OCI-LY7 (cell line): Measurements from ENCODE around the gene DPH1. TPM values are rescaled to one million over a fixed set of nuclear protein-coding genes. Genes with fewer than 3 reads are reported as not detected.

Source experiments
- BruUV-seq: library from RNA; stranded (reverse); fragments of 400-500 nt; replicated peaks from 2 replicates; lab custom pipeline; 2021; lab: Mats Ljungman, UMichigan
- CTCF ChIA-PET: fragments of 300-600 bp; sonication (Branson Sonifier 250); formaldehyde crosslinking; loops from one replicate; lab custom pipeline; 2022; ENCODE audit warnings: antibody characterized with exemption; ENCODE audit not compliant: unreplicated experiment; lab: Charles Lee
- POLR2A ChIA-PET: fragments of 300-600 bp; sonication (Branson Sonifier 250); formaldehyde crosslinking; loops from one replicate; lab custom pipeline; 2022; ENCODE audit warnings: antibody characterized with exemption; lab: Charles Lee
- DNase-seq: peaks from one replicate; pipeline ENCODE4 v3.0.0-alpha.2; 2015; ENCODE audit warnings: low spot score
- H2AFZ ChIP-seq: fragments of 200-600 bp; sonication (generic), shearing (Covaris generic); 2 replicates; pipeline ENCODE4 v1.6.1; 2014; ENCODE audit warnings: mild to moderate bottlenecking, antibody characterized with exemption, low read length, moderate library complexity
- H3K27ac ChIP-seq: fragments of 200-600 bp; sonication (generic); 2 replicates; pipeline ENCODE4 v1.5.1; 2014; ENCODE audit warnings: mixed run types, low read depth, mild to moderate bottlenecking, moderate library complexity, low read length, inconsistent platforms; ENCODE audit not compliant: poor library complexity, severe bottlenecking
- H3K36me3 ChIP-seq: fragments of 200-600 bp; sonication (generic); 2 replicates; pipeline ENCODE4 v1.6.1; 2014; ENCODE audit warnings: mild to moderate bottlenecking, antibody characterized with exemption, low read length, moderate library complexity, mixed read lengths; ENCODE audit not compliant: insufficient read depth
- H3K4me1 ChIP-seq: fragments of 200-600 bp; sonication (generic); 2 replicates; pipeline ENCODE4 v1.5.1; 2014; ENCODE audit warnings: mild to moderate bottlenecking, low read length; ENCODE audit not compliant: insufficient read depth, poor library complexity, severe bottlenecking
- H3K4me2 ChIP-seq: fragments of 200-600 bp; sonication (generic); 2 replicates; pipeline ENCODE4 v1.6.1; 2014; ENCODE audit warnings: mild to moderate bottlenecking, low read length
- H3K4me3 ChIP-seq: fragments of 200-600 bp; sonication (generic); 2 replicates; pipeline ENCODE4 v1.5.1; 2014; ENCODE audit warnings: mild to moderate bottlenecking, low read depth, low read length; ENCODE audit not compliant: poor library complexity, severe bottlenecking
- H3K79me2 ChIP-seq: fragments of 200-600 bp; sonication (generic); 2 replicates; pipeline ENCODE4 v1.6.1; 2016; ENCODE audit warnings: low read depth, mild to moderate bottlenecking, low read length, moderate library complexity, mixed read lengths; ENCODE audit not compliant: insufficient read depth
- H3K9me2 ChIP-seq: fragments of 200-600 bp; sonication (generic); 2 replicates; pipeline ENCODE4 v1.6.1; 2016; ENCODE audit warnings: mild to moderate bottlenecking, low read length, mixed read lengths; ENCODE audit not compliant: insufficient read depth
- H3K9me3 ChIP-seq: fragments of 200-600 bp; sonication (generic); 2 replicates; pipeline ENCODE4 v1.6.1; 2014; ENCODE audit warnings: mild to moderate bottlenecking, mixed run types, low read length, mixed read lengths
- H4K20me1 ChIP-seq: fragments of 200-600 bp; sonication (generic); 2 replicates; pipeline ENCODE4 v1.6.1; 2014; ENCODE audit warnings: mild to moderate bottlenecking, antibody characterized with exemption, low read length, moderate library complexity, mixed read lengths; ENCODE audit not compliant: insufficient read depth
- EZH2phosphoT487 ChIP-seq: fragments of 200-600 bp; sonication (generic); IDR thresholded peaks from 2 replicates; pipeline ENCODE4 v1.6.1; 2018; ENCODE audit warnings: low read depth, borderline replicate concordance, mild to moderate bottlenecking, mixed run types, antibody characterized with exemption, low read length, moderate library complexity, mixed read lengths
- intact Hi-C: fragments of 100-400 bp; cut with micrococcal nuclease; formaldehyde crosslinking; loops from one replicate; pipeline ENCODE4 v1.10.0; 2022; ENCODE audit not compliant: unreplicated experiment
- total RNA-seq, 2 experiments: library from RNA; depleted of rRNA in 1 of 2; stranded (reverse); fragments of >200 nt in 1 of 2; shearing (Covaris generic) in 1 of 2; gene quantifications; 2 replicates each; pipeline ENCODE4 v1.2.3, GENCODE V29; 2014 to 2022
- TF ChIP-seq, protein P1 (sequence below): fragments of 200-600 bp; sonication (generic); conservative IDR thresholded peaks from 2 replicates; pipeline ENCODE4 v1.5.1; 2014; ENCODE audit warnings: mild to moderate bottlenecking, antibody characterized with exemption, low read length, moderate library complexity, mixed read lengths

Gene DPH1
- total RNA-seq, 2 experiments from 2014 or later = 26.5 to 35.1 TPM

DNA sequence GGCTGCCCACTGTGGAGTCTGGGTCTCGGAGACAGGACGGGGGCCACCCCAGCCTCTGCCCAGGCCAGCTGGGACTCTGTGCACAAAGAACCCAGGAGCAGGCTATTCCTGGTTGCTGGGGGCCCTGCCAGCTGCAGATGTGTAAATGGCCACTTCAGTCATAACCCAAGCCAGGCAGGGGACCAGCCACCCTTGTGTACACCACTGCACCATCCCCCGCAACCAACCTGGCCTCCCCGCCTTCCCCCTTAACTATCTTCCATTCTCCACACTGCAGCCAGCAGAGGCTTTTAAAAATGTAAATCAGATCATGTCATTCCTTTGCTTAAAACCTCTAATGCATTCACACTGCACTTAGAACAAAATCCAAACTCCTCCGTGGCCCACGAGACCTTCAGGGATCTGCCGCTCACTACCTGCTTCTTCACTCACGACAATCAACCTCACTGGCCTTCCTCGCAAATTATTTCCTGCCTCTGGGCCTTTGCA, 33.1 kb upstream of the DPH1 start:
- ChIA-PET CTCF (no interaction called here), POLR2A (no interaction called here)
- Histone ChIP-seq H3K27ac (no peak overlapping the region), H3K4me1 (no peaks in the 10 kb centered on the region), H4K20me1 (no peaks in the 10 kb centered on the region), H3K79me2 (no peaks in the 10 kb centered on the region), H3K36me3 (no peaks in the 10 kb centered on the region), H2AFZ (no peak overlapping the region), H3K4me2 (no peak overlapping the region), H3K9me3 (no peaks in the 10 kb centered on the region), H3K4me3 (no peak overlapping the region), H3K9me2 (no peaks in the 10 kb centered on the region)
- TF ChIP-seq, protein P1, sequence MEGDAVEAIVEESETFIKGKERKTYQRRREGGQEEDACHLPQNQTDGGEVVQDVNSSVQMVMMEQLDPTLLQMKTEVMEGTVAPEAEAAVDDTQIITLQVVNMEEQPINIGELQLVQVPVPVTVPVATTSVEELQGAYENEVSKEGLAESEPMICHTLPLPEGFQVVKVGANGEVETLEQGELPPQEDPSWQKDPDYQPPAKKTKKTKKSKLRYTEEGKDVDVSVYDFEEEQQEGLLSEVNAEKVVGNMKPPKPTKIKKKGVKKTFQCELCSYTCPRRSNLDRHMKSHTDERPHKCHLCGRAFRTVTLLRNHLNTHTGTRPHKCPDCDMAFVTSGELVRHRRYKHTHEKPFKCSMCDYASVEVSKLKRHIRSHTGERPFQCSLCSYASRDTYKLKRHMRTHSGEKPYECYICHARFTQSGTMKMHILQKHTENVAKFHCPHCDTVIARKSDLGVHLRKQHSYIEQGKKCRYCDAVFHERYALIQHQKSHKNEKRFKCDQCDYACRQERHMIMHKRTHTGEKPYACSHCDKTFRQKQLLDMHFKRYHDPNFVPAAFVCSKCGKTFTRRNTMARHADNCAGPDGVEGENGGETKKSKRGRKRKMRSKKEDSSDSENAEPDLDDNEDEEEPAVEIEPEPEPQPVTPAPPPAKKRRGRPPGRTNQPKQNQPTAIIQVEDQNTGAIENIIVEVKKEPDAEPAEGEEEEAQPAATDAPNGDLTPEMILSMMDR = no peak
- intact Hi-C loops = no loop called here
- DNase-seq = no peak
- no TSS peak for BruUV-seq

DNA sequence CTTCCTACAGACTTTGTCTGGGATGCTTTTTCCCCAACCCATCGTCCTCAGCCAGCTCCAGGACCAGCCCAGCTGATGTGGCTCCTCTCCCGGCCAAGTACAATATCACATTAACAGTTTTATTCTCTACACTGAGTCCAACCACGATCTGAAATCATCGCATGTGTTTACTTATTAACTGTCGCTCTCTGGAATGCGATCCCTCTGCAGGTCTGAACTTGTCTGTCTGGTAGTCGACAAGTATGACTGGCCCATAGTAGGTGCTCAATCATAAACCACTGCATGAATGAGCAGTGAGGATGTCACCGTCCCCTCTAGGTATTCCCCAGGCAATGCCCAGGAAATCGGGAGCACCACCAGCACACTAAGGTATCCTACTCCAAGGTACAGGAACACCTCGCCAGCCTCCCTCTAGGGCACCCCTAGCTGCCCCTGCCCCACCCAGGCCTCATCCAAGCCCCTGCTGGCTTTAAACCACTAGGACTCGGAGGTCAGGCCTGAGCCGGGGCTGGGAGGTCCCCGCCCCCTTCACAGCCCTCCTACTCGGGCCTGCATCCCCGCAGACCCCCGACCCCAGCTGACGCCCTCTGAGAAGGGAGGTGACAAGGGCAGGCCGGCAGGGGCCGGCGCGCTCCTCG, 32.5 kb upstream of the DPH1 start:
- no peaks in the 10 kb centered on the region for H3K4me1 ChIP-seq
- ChIA-PET CTCF (no interaction called here), POLR2A (no interaction called here)
- no TSS peak for BruUV-seq
- no peak overlapping the region for H3K4me3 ChIP-seq
- H3K36me3 ChIP-seq = no peaks in the 10 kb centered on the region
- no peaks in the 10 kb centered on the region for H3K79me2 ChIP-seq
- no peak overlapping the region for H2AFZ ChIP-seq
- H3K4me2 ChIP-seq = no peak overlapping the region
- H3K9me2 ChIP-seq = no peaks in the 10 kb centered on the region
- TF ChIP-seq EZH2phosphoT487 = no peak
- TF ChIP-seq, protein P1 = no peak
- no peak for DNase-seq
- H3K27ac ChIP-seq = no peak overlapping the region
- H4K20me1 ChIP-seq = no peaks in the 10 kb centered on the region
- no peaks in the 10 kb centered on the region for H3K9me3 ChIP-seq
- intact Hi-C loops = no loop called here

DNA sequence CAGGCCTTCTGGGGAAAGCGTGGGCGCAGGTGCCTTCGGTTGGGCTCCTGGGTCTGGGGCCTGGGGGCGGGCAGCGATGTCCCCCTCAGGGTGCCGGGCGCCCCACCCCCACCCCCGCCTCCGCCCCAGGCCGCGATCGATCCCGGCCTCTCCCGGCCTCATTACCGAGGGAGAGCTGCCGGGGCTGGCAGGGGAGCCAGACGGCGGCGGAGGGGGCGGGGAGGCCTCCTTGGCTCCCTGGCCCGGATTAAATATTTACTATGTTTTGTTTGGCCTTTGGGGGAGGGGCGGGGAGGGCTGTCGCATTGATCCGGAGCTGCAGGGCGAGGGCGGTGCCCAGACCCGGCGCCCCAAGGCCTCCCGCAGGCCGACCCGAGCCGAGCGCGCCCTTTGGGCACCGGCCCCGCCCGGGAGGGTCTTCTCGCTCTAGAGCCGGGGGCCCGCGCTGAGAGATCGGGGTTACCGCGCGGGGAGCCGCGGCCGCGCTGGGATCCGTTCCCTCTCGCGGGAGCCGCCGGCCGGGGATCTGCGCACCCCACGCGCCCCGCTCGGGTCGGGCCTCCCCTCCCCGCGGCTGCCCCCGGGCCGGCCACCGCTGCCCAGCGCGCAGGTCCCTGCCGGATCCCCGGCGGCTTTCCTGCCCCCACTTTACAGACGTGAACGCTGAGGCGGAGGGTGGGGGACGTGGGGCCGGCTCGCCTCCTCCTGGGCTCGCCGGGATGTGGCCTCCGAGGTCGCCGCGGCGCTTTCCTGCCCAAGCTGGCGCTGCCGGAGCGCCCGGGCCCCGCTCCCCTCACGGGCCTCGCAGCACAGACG, 31.8 kb upstream of the DPH1 start:
- CTCF ChIA-PET = no interaction called here
- no peak for DNase-seq
- Histone ChIP-seq H3K27ac (no peak overlapping the region), H3K79me2 (no peaks in the 10 kb centered on the region), H2AFZ (no peak overlapping the region), H3K9me2 (no peaks in the 10 kb centered on the region), H4K20me1 (no peaks in the 10 kb centered on the region), H3K4me2 (no peak overlapping the region), H3K4me3 (no peak overlapping the region), H3K9me3 (no peaks in the 10 kb centered on the region), H3K4me1 (no peaks in the 10 kb centered on the region), H3K36me3 (no peaks in the 10 kb centered on the region)
- intact Hi-C loops = no loop called here
- TF ChIP-seq, protein P1 = no peak
- no peak for TF ChIP-seq EZH2phosphoT487
- no TSS peak for BruUV-seq
- POLR2A ChIA-PET = no interaction called here
